Spleen (tissue), 11 donors: Measurements from ENCODE around the gene NCOA3. TPM values are rescaled to one million over a fixed set of nuclear protein-coding genes. Genes with fewer than 3 reads are reported as not detected.

ENCODE experiments used
- DNase-seq: peaks from one replicate; pipeline ENCODE4 v3.0.0-alpha.2; 2020
- H3K27ac ChIP-seq, 8 donors: fragments of 200-600 bp; sonication (generic) in 7 of 8; 1 replicate in 4 of 8; 2 replicates in 4 of 8; pipeline versions ENCODE4 v1.5.0 to v1.8.0; 2016 to 2021; ENCODE audit warnings: inconsistent platforms in 4 of 8, mild to moderate bottlenecking in 4 of 8, moderate library complexity in 1 of 8
- H3K27me3 ChIP-seq, 7 donors: fragments of 200-600 bp; sonication (generic) in 6 of 7; replicated peaks in 1 of 7; 1 replicate in 4 of 7; 2 replicates in 3 of 7; pipeline versions ENCODE4 v1.5.0 to v1.8.0; 2016 to 2021; ENCODE audit warnings: inconsistent platforms in 3 of 7, mild to moderate bottlenecking in 1 of 7
- H3K36me3 ChIP-seq, 6 donors: fragments of 200-600 bp; sonication (generic) in 5 of 6; 1 replicate in 4 of 6; 2 replicates in 2 of 6; pipeline versions ENCODE4 v1.5.0 to v1.8.0; 2016 to 2021; ENCODE audit warnings: inconsistent platforms in 2 of 6
- H3K4me1 ChIP-seq, 6 donors: fragments of 200-600 bp; sonication (generic) in 5 of 6; 1 replicate in 3 of 6; 2 replicates in 3 of 6; pipeline versions ENCODE4 v1.5.0 to v1.8.0; 2016 to 2021; ENCODE audit warnings: inconsistent platforms in 3 of 6
- H3K4me3 ChIP-seq, 8 donors: fragments of 200-600 bp; sonication (generic) in 7 of 8; 1 replicate in 4 of 8; 2 replicates in 4 of 8; pipeline versions ENCODE4 v1.5.0 to v1.8.0; 2016 to 2021; ENCODE audit warnings: inconsistent platforms in 4 of 8, mild to moderate bottlenecking in 4 of 8, moderate library complexity in 2 of 8
- H3K9me3 ChIP-seq, 8 donors: fragments of 200-600 bp; sonication (generic) in 7 of 8; 1 replicate in 4 of 8; 2 replicates in 4 of 8; pipeline versions ENCODE4 v1.5.0 to v1.8.0; 2016 to 2021; ENCODE audit warnings: inconsistent platforms in 4 of 8
- CTCF ChIP-seq, 11 experiments: fragments of 200-600 bp in 7 of 11; fragments of 450-650 bp in 4 of 11; sonication (generic) in 4 of 11; IDR thresholded peaks in 8 of 11; conservative IDR thresholded peaks in 3 of 11; 1 replicate in 7 of 11; 2 replicates in 4 of 11; pipeline versions ENCODE4 v1.4.0 to v1.8.0; 2016 to 2021; ENCODE audit warnings: antibody characterized with exemption in 11 of 11, inconsistent platforms in 4 of 11, mild to moderate bottlenecking in 1 of 11
- POLR2A ChIP-seq, 3 donors: fragments of 450-650 bp; IDR thresholded peaks; one replicate each; pipeline ENCODE4 v1.5.1; 2017; ENCODE audit warnings: antibody characterized with exemption in 3 of 3, mild to moderate bottlenecking in 1 of 3
- POLR2AphosphoS5 ChIP-seq, 3 donors: sonication (generic); formaldehyde crosslinking; IDR thresholded peaks; one replicate each; pipeline ENCODE4 v1.5.1; 2017; ENCODE audit warnings: antibody characterized with exemption in 3 of 3
- WGBS, 5 donors: extraction: QIAGEN DNeasy Blood & Tissue Kit in 3 of 5; methylation state at CpG; one replicate each; pipeline versions ENCODE4 v1.1.5 to v1.1.7; 2013 to 2018; 5-methylcytosine and 5-hydroxymethylcytosine counted together
- intact Hi-C: fragments of 100-400 bp; cut with DNase I; formaldehyde crosslinking; loops from one replicate; pipeline ENCODE4 v1.15.0; 2023; ENCODE audit warnings: low total_unique reads
- polyA plus RNA-seq, 3 donors: library from polyadenylated mRNA; stranded (reverse); fragments of 200-250 nt; gene quantifications; one replicate each; pipeline ENCODE4 v1.2.1, GENCODE V29; 2013
- total RNA-seq, 7 donors: library from RNA; depleted of rRNA in 3 of 7; stranded (reverse); fragments of >200 nt in 3 of 7; fragmentation: NEBNext Ultra II Directional in 4 of 7; extraction: Animal tissue kit (Norgen Biotek cat#: 25700) in 4 of 7; gene quantifications; one replicate each; pipeline versions ENCODE4 v1.1.0 to v1.2.1, GENCODE V29; 2016 to 2021
- donor health status: healthy with polysubstance abuse.
- donor health status: DM: no; HTN: no; CAD: no; lungs with moderate emphysema.
- donor health status: DM: no; HTN: no; CAD: no.
- donor health status: Bipolar disorder and iron deficiency.
- donor health status: healthy.
- donor health status: DM: no; HTN: no; CAD: no.
- donor health status: DM: yes; HTN: yes; CAD: no.

Gene NCOA3
- total and polyA plus RNA-seq, 10 donors = 12.5 to 93.7 (median 82.2) TPM

- no peak for DNase-seq
- Histone ChIP-seq H3K36me3 (no peaks in the 10 kb centered on the region), H3K4me1 (peaks cover 0 to 5% (median 0%) of the 10 kb centered on the region in 6 donors), H3K4me3 (no peak overlapping the region), H3K9me3 (peaks cover 0 to 51% (median 42%) of the 10 kb centered on the region in 8 donors), H3K27me3 (no peaks in the 10 kb centered on the region), H3K27ac (no peak overlapping the region)
- TF ChIP-seq CTCF (IDR thresholded peaks at IDR 0.05 in 8 of 11, conservative IDR thresholded peaks at IDR 0.05 in 3 of 11) (no peak), POLR2AphosphoS5 (IDR thresholded peaks at IDR 0.05) (no peak), POLR2A (IDR thresholded peaks at IDR 0.05) (no peak)
- intact Hi-C loops = no loop called here
These were observed 189.9 kb downstream of the NCOA3 start for GRCh38 chr20:47691625-47692024.

GRCh38 chr20:47694021-47694818 lies 192.5 kb downstream of the NCOA3 start:
- peaks cover 0 to 51% (median 42%) of the 10 kb centered on the region in 8 donors for H3K9me3 ChIP-seq
- intact Hi-C loops = no loop called here
- H3K4me3 ChIP-seq = no peak overlapping the region
- 91 to 97% (median 93%) methylated on average over 12 to 21 of the region's 21 CpGs for WGBS, 5 donors
- H3K4me1 ChIP-seq = peaks cover 0 to 5% (median 0%) of the 10 kb centered on the region in 6 donors
- H3K36me3 ChIP-seq = no peaks in the 10 kb centered on the region
- TF ChIP-seq CTCF (IDR thresholded peaks at IDR 0.05 in 8 of 11, conservative IDR thresholded peaks at IDR 0.05 in 3 of 11) (no peak), POLR2A (IDR thresholded peaks at IDR 0.05) (no peak), POLR2AphosphoS5 (IDR thresholded peaks at IDR 0.05) (no peak)
- no peak overlapping the region for H3K27ac ChIP-seq
- no peaks in the 10 kb centered on the region for H3K27me3 ChIP-seq
- DNase-seq = no peak

DNA sequence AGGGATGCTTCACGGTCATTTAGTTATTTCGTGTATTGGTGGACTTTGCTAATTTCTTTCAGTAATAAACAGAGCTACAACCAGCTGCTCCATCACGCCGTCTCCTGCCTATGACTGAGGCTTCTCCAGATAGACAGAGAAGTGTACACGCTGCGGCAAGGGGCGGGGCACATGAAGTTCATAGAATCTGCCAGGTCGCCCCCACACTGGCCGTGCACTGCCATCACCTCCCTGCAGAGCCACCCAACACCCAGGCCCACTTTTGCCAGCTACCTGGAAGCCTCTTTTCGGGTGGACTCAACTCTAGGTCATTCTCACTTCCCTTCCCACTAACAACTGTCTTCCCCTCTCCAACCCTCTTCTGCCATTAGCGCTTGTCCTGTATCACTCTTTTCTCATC lies 195.2 kb downstream of the NCOA3 start:
- H3K36me3 ChIP-seq = no peaks in the 10 kb centered on the region
- peaks cover 0 to 5% (median 0%) of the 10 kb centered on the region in 6 donors for H3K4me1 ChIP-seq
- no peak overlapping the region for H3K4me3 ChIP-seq
- TF ChIP-seq CTCF (IDR thresholded peaks at IDR 0.05 in 8 of 11, conservative IDR thresholded peaks at IDR 0.05 in 3 of 11) = no peak
- no peak for TF ChIP-seq POLR2A (IDR thresholded peaks at IDR 0.05)
- TF ChIP-seq POLR2AphosphoS5 (IDR thresholded peaks at IDR 0.05) = no peak
- peaks cover 0 to 25% (median 18%) of the 10 kb centered on the region in 8 donors for H3K9me3 ChIP-seq
- intact Hi-C loops = no loop called here
- H3K27ac ChIP-seq = no peak overlapping the region
- no peak for DNase-seq
- 91 to 98% (median 92%) methylated on average over 11 of the region's 11 CpGs for WGBS, 5 donors
- no peaks in the 10 kb centered on the region for H3K27me3 ChIP-seq

DNA sequence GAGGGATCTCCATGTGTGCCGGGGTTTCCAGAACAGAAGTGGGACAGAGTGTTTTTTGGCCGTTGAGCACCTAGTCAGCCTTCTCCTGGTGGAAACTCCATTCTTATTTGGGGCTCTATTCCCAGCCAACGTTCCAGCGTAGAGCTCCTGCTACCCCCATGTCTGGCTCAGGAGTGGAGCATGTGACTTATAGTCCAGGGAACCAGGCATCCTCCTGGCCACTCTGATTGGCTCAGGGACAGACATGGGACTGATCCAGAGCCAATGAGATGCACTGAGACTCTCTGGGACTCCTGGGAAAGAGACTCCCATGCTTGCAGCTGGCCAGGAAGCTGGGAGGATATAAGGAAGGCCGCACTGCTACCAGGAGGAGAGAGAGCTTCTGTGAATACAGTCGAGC lies 196.5 kb downstream of the NCOA3 start:
- peaks cover 0 to 12% (median 6%) of the 10 kb centered on the region in 8 donors for H3K9me3 ChIP-seq
- TF ChIP-seq POLR2AphosphoS5 (IDR thresholded peaks at IDR 0.05) = no peak
- no peak for TF ChIP-seq POLR2A (IDR thresholded peaks at IDR 0.05)
- TF ChIP-seq CTCF (IDR thresholded peaks at IDR 0.05 in 8 of 11, conservative IDR thresholded peaks at IDR 0.05 in 3 of 11) = no peak
- no peak for DNase-seq
- WGBS, 5 donors = 83 to 91% (median 87%) methylated on average over 6 of the region's 6 CpGs
- intact Hi-C loops = no loop called here
- no peaks in the 10 kb centered on the region for H3K27me3 ChIP-seq
- H3K4me1 ChIP-seq = peaks cover 0 to 5% (median 0%) of the 10 kb centered on the region in 6 donors
- H3K27ac ChIP-seq = no peak overlapping the region
- H3K4me3 ChIP-seq = no peak overlapping the region
- H3K36me3 ChIP-seq = no peaks in the 10 kb centered on the region
